Astrocyte (in vitro differentiated cells and primary cell): ENCODE measurements around the gene KDM4B. TPM values are rescaled to one million over a fixed set of nuclear protein-coding genes. Genes with fewer than 3 reads are reported as not detected.

Source experiments
- DNase-seq: peaks from one replicate; pipeline ENCODE4 v3.0.0-alpha.2; 2010; ENCODE audit warnings: low read depth
- FAIRE-seq: peaks from 2 replicates; lab custom pipeline; 2011; peaks lifted over from hg19 to GRCh38; lab: Jason Lieb, UNC
- H2AFZ ChIP-seq: 2 replicates; pipeline ENCODE4 v1.6.0; 2012; ENCODE audit warnings: low read depth, low read length, inconsistent platforms
- H3K27ac ChIP-seq: 2 replicates; pipeline ENCODE4 v1.5.1; 2011; ENCODE audit warnings: low read depth, low read length, inconsistent platforms
- H3K27me3 ChIP-seq: 2 replicates; pipeline ENCODE4 v1.6.0; 2011; ENCODE audit warnings: low read length, inconsistent platforms; ENCODE audit not compliant: insufficient read depth
- H3K36me3 ChIP-seq: 2 replicates; pipeline ENCODE4 v1.5.1; 2011; ENCODE audit warnings: low read length, inconsistent platforms; ENCODE audit not compliant: insufficient read depth
- H3K4me1 ChIP-seq: 2 replicates; pipeline ENCODE4 v1.5.1; 2011; ENCODE audit warnings: low read length, inconsistent platforms; ENCODE audit not compliant: insufficient read depth
- H3K4me2 ChIP-seq: 2 replicates; pipeline ENCODE4 v1.6.0; 2012; ENCODE audit warnings: low read length, inconsistent platforms
- H3K4me3 ChIP-seq: 2 replicates; pipeline ENCODE4 v1.5.1; 2011; ENCODE audit warnings: low read depth, mild to moderate bottlenecking, low read length, inconsistent platforms; ENCODE audit not compliant: insufficient read depth
- H3K79me2 ChIP-seq: 2 replicates; pipeline ENCODE4 v1.6.0; 2012; ENCODE audit warnings: mild to moderate bottlenecking, low read length, inconsistent platforms; ENCODE audit not compliant: insufficient read depth
- H3K9ac ChIP-seq: 2 replicates; pipeline ENCODE4 v1.6.0; 2012; ENCODE audit warnings: mild to moderate bottlenecking, low read length, inconsistent platforms
- H3K9me3 ChIP-seq: 2 replicates; pipeline ENCODE4 v1.5.1; 2012; ENCODE audit warnings: low read depth, mild to moderate bottlenecking, low read length, inconsistent platforms; ENCODE audit not compliant: insufficient read depth
- H4K20me1 ChIP-seq: 2 replicates; pipeline ENCODE4 v1.6.0; 2012; ENCODE audit warnings: low read length, inconsistent platforms; ENCODE audit not compliant: insufficient read depth
- H3K27ac Mint-ChIP-seq: one replicate; pipeline ENCODE4 v1.8.0; 2021; ENCODE audit warnings: mild to moderate bottlenecking, mixed read lengths; ENCODE audit not compliant: unreplicated experiment
- H3K27me3 Mint-ChIP-seq: one replicate; pipeline ENCODE4 v1.8.0; 2021; ENCODE audit warnings: low read depth, mixed read lengths; ENCODE audit not compliant: unreplicated experiment
- H3K36me3 Mint-ChIP-seq: one replicate; pipeline ENCODE4 v1.8.0; 2021; ENCODE audit warnings: low read depth, mixed read lengths; ENCODE audit not compliant: unreplicated experiment
- H3K4me1 Mint-ChIP-seq: one replicate; pipeline ENCODE4 v1.8.0; 2021; ENCODE audit warnings: low read depth, mixed read lengths; ENCODE audit not compliant: unreplicated experiment
- H3K4me3 Mint-ChIP-seq: one replicate; pipeline ENCODE4 v1.8.0; 2021; ENCODE audit warnings: mild to moderate bottlenecking, moderate library complexity, mixed read lengths; ENCODE audit not compliant: unreplicated experiment
- H3K9me3 Mint-ChIP-seq: one replicate; pipeline ENCODE4 v1.8.0; 2021; ENCODE audit warnings: mild to moderate bottlenecking, mixed read lengths; ENCODE audit not compliant: unreplicated experiment
- EZH2 ChIP-seq: IDR thresholded peaks from 2 replicates; pipeline ENCODE4 v1.6.1; 2012; ENCODE audit warnings: mild to moderate bottlenecking, low read length, inconsistent platforms; ENCODE audit not compliant: insufficient read depth
- total RNA-seq: library from RNA; stranded (reverse); gene quantifications from 2 replicates; pipeline ENCODE4 v1.2.1, GENCODE V29; 2021
- TF ChIP-seq, protein P1 (sequence below): IDR thresholded peaks from 2 replicates; pipeline ENCODE4 v1.5.1; 2011; ENCODE audit warnings: low read depth, mild to moderate bottlenecking, inconsistent platforms, low read length, moderate library complexity; ENCODE audit not compliant: insufficient read depth

Gene KDM4B
- total RNA-seq, 1 donor from 2014 or later, result 55.2 TPM

DNA sequence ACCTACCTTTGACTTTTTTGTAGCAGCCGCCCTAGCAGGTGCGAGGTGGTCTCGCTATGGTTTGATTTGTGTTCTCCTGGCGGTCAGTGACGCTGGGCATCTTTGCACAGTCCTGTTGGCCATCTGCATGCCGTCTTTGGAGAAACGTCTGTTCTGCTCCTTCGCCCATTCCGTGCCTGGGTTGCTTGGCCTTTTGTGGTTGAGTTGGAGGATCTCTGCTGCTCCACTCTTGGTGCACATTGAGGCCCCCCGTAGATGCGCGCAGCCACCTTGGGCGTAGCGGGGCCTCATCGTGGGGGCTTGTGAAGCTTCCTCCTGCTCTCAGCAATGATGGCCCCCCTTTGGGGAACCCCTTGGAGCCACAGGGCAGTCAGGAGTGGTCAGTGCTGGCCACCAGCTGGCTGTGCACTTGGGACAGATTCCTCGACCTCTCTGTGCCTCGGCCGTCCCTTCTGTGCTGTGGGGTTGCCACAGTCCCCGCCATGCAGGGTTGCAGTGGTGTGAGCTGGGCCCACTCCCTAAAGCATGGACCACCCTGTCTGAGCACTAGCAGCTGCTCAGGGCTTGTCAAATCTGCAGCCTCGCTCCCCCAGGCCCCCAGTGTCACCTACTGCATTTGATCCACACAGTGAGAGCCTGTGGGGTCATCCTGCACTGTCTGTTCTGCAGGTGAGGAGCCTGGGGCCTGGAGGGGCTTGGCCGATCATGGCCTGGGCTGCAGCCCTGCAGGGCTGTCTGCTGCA is 170.8 kb downstream of the KDM4B start:
- H3K27ac Mint-ChIP-seq, result peak overlapping the region; percentile 68

DNA sequence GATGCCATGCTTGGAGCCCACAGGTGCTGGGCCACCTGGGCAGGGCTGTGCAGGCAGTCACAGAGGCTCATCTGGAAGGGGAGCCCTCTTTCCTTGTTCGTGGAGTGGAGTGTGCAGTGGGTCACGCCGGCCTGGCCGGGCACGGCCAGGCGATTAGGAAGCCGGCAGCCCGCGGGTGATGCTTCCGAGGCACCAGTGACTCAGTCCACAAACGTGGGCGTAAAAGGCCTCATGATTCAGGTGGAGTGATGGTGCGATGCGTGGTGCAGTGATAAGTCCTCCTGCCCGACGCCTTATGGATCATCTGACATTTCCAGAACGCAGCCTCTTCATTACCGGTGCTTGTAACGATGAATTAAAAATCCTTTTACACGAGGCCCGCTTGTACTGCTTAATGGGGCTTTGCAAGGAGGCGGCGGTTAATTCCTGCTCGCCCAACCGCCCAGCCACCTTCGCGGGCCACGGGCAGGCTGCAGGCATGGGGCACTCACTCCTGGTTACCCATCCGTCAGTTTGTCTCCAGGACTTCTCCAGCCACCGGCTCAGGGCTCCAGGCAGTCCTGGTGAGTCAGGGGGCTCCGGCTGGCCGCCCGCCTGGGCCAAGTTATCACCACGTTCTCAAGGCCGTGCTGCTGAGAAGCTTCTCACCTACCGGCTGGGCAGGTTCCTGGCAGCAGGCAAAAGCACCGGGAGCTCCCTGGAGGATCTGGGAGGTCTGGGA is 172.4 kb downstream of the KDM4B start:
- DNase-seq (peak; percentile 90), FAIRE-seq (no peak)

More for the DNA sequence above, 170.8 kb downstream of the KDM4B start:
- Histone ChIP-seq H3K79me2 (peaks cover 3% of the 10 kb centered on the region), H3K27ac (no peak overlapping the region), H3K4me3 (no peak overlapping the region), H2AFZ (no peak overlapping the region), H3K4me2 (peak overlapping the region; percentile 58), H3K27me3 (no peaks in the 10 kb centered on the region), H3K36me3 (no peaks in the 10 kb centered on the region), H3K4me1 (peaks cover 36% of the 10 kb centered on the region), H4K20me1 (peaks cover 10% of the 10 kb centered on the region), H3K9ac (no peak overlapping the region), H3K9me3 (no peaks in the 10 kb centered on the region)
- TF ChIP-seq, protein P1, sequence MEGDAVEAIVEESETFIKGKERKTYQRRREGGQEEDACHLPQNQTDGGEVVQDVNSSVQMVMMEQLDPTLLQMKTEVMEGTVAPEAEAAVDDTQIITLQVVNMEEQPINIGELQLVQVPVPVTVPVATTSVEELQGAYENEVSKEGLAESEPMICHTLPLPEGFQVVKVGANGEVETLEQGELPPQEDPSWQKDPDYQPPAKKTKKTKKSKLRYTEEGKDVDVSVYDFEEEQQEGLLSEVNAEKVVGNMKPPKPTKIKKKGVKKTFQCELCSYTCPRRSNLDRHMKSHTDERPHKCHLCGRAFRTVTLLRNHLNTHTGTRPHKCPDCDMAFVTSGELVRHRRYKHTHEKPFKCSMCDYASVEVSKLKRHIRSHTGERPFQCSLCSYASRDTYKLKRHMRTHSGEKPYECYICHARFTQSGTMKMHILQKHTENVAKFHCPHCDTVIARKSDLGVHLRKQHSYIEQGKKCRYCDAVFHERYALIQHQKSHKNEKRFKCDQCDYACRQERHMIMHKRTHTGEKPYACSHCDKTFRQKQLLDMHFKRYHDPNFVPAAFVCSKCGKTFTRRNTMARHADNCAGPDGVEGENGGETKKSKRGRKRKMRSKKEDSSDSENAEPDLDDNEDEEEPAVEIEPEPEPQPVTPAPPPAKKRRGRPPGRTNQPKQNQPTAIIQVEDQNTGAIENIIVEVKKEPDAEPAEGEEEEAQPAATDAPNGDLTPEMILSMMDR, result no peak
- TF ChIP-seq EZH2, result no peak
- DNase-seq (no peak), FAIRE-seq (no peak)
- no peaks in the 10 kb centered on the region for H3K4me1 Mint-ChIP-seq
- peaks cover 7% of the 10 kb centered on the region for H3K36me3 Mint-ChIP-seq
- no peaks in the 10 kb centered on the region for H3K27me3 Mint-ChIP-seq
- H3K9me3 Mint-ChIP-seq, result no peaks in the 10 kb centered on the region
- H3K4me3 Mint-ChIP-seq, result no peak overlapping the region

More for the DNA sequence above, 172.4 kb downstream of the KDM4B start:
- no peak overlapping the region for H3K9ac ChIP-seq
- TF ChIP-seq, protein P1, result no peak
- no peak for TF ChIP-seq EZH2
- Mint-ChIP-seq H3K27me3 (no peaks in the 10 kb centered on the region), H3K9me3 (no peaks in the 10 kb centered on the region), H3K27ac (no peak overlapping the region), H3K4me1 (no peaks in the 10 kb centered on the region), H3K4me3 (no peak overlapping the region), H3K36me3 (peaks cover 11% of the 10 kb centered on the region)
- peak overlapping the region; percentile 63 for H3K4me2 ChIP-seq
- H4K20me1 ChIP-seq, result peaks cover 10% of the 10 kb centered on the region
- no peaks in the 10 kb centered on the region for H3K9me3 ChIP-seq
- H2AFZ ChIP-seq, result no peak overlapping the region
- no peak overlapping the region for H3K4me3 ChIP-seq
- peaks cover 3% of the 10 kb centered on the region for H3K79me2 ChIP-seq
- H3K4me1 ChIP-seq, result peaks cover 36% of the 10 kb centered on the region
- H3K27me3 ChIP-seq, result no peaks in the 10 kb centered on the region
- H3K27ac ChIP-seq, result peak overlapping the region; percentile 47
- no peaks in the 10 kb centered on the region for H3K36me3 ChIP-seq
